Vagina (tissue), 2 donors: ENCODE data around the gene TMEM266.

Experiments
- CTCF ChIP-seq, 3 experiments: fragments of 450-650 bp in 2 of 3; fragments of 200-600 bp in 1 of 3; sonication (generic) in 1 of 3; IDR thresholded peaks; one replicate each; pipeline ENCODE4 v1.5.1; 2017 to 2019; ENCODE audit warnings: antibody characterized with exemption in 3 of 3, mild to moderate bottlenecking in 2 of 3, moderate library complexity in 2 of 3
- POLR2A ChIP-seq, 2 donors: fragments of 450-650 bp; IDR thresholded peaks; one replicate each; pipeline ENCODE4 v1.6.1; 2017; ENCODE audit warnings: antibody characterized with exemption in 2 of 2, mild to moderate bottlenecking in 2 of 2, moderate library complexity in 2 of 2
- POLR2AphosphoS5 ChIP-seq, 2 donors: sonication (generic); formaldehyde crosslinking; IDR thresholded peaks; one replicate each; pipeline ENCODE4 v1.9.0; 2017; ENCODE audit warnings: antibody characterized with exemption in 2 of 2, mild to moderate bottlenecking in 2 of 2, low read depth in 1 of 2; ENCODE audit not compliant: insufficient read depth in 1 of 2

GRCh38 chr15:76134537-76134936 lies 74.8 kb downstream of the TMEM266 start:
- TF ChIP-seq CTCF (IDR thresholded peaks at IDR 0.05) (no peak), POLR2A (IDR thresholded peaks at IDR 0.05) (no peak), POLR2AphosphoS5 (IDR thresholded peaks at IDR 0.05; ENCODE audit: insufficient read depth in 1 of 2, low read depth in 1 of 2) (no peak)
